Stimulated activated naive CD4-positive, alpha-beta T cell (primary cell): Measurements from ENCODE around the gene PNMA6E.

Experiments
- DNase-seq, 6 experiments: peaks; one replicate each; lab custom pipeline; 2025; lab: John Stamatoyannopoulos, UW

Gene PNMA6E

GRCh38 chrX:153351981-153352380, 49.2 kb downstream of the PNMA6E start:
- DNase-seq, result no peak

- DNase-seq, result no peak
Observed at GRCh38 chrX:153349952-153350351, 51.2 kb downstream of the PNMA6E start.

GRCh38 chrX:153348421-153348820, 52.7 kb downstream of the PNMA6E start:
- DNase-seq, result no peak

GRCh38 chrX:153347530-153347929, 53.6 kb downstream of the PNMA6E start:
- DNase-seq, result no peak
